Smooth muscle cell (in vitro differentiated cells): Measurements from ENCODE around the gene SLC9A9. TPM values are rescaled to one million over a fixed set of nuclear protein-coding genes. Genes with fewer than 3 reads are reported as not detected.

ENCODE experiments used
- polyA plus RNA-seq: library from polyadenylated mRNA; unstranded; fragments of >200 nt; fragmentation: Nextera tagmentation; extraction: Ambion mirVana; gene quantifications from 2 replicates; pipeline ENCODE4 v1.2.1, GENCODE V29; 2016
- total RNA-seq: library from RNA; depleted of rRNA; stranded (reverse); fragments of >200 nt; gene quantifications from 2 replicates; pipeline ENCODE4 v1.2.3, GENCODE V29; 2014

SLC9A9 gene
- total and polyA plus RNA-seq, 2 experiments from 2014 or later = 4.0 to 8.9 TPM

Other genes with a start within 250 kb of the SLC9A9 start
- gene DIPK2A, start 123.4 kb upstream of the SLC9A9 start, total RNA-seq = 133 and 167 TPM in 2 replicates
- gene DIPK2A, start 123.4 kb upstream of the SLC9A9 start, polyA plus RNA-seq = 48.9 and 67.8 TPM in 2 replicates